SK-N-SH treated with all-trans-retinoic acid at 6 μM for 48 hours (cell line): Measurements from ENCODE around the gene GTF2A2.

Source experiments
- ATAC-seq: fragments of 200-7000 bp; cut with Tn5 transposase; 3 replicates; pipeline ENCODE4 v1.9.1; 2020; ENCODE audit warnings: mild to moderate bottlenecking, moderate library complexity
- ARNTL ChIP-seq: fragments of 450-650 bp; formaldehyde crosslinking; IDR thresholded peaks from 2 replicates; pipeline ENCODE4 v1.5.0; 2020; ENCODE audit warnings: low read depth, mild to moderate bottlenecking, moderate library complexity, borderline replicate concordance
- BACH2 ChIP-seq: fragments of 250-450 bp; sonication (Bioruptor Pico); IDR thresholded peaks from 2 replicates; pipeline ENCODE4 v1.9.0; 2021; ENCODE audit warnings: mild to moderate bottlenecking, borderline replicate concordance
- CSDC2 ChIP-seq: fragments of 250-450 bp; sonication (Bioruptor Pico); IDR thresholded peaks from 2 replicates; pipeline ENCODE4 v1.5.0; 2020; ENCODE audit warnings: mild to moderate bottlenecking, moderate library complexity
- CSRNP3 ChIP-seq: fragments of 250-450 bp; sonication (Bioruptor Pico); IDR thresholded peaks from 2 replicates; pipeline ENCODE4 v1.5.1; 2021; ENCODE audit warnings: mild to moderate bottlenecking, moderate library complexity
- ESRRG ChIP-seq: fragments of 250-450 bp; sonication (Bioruptor Pico); IDR thresholded peaks from 2 replicates; pipeline ENCODE4 v1.6.1; 2021; ENCODE audit warnings: mild to moderate bottlenecking
- GLIS3 ChIP-seq: fragments of 250-450 bp; sonication (Bioruptor Pico); IDR thresholded peaks from 2 replicates; pipeline ENCODE4 v1.5.0; 2020; ENCODE audit warnings: mild to moderate bottlenecking, moderate library complexity
- ISL1 ChIP-seq: fragments of 250-450 bp; sonication (Bioruptor Pico); IDR thresholded peaks from 2 replicates; pipeline ENCODE4 v2.1.2; 2022; ENCODE audit warnings: mild to moderate bottlenecking, moderate library complexity
- PPARA ChIP-seq: fragments of 250-450 bp; sonication (Bioruptor Pico); IDR thresholded peaks from 2 replicates; pipeline ENCODE4 v1.5.0; 2020; ENCODE audit warnings: mild to moderate bottlenecking, borderline replicate concordance
- SNAI2 ChIP-seq: fragments of 250-450 bp; sonication (Bioruptor Pico); IDR thresholded peaks from 2 replicates; pipeline ENCODE4 v1.5.0; 2020; ENCODE audit warnings: mild to moderate bottlenecking, moderate library complexity
- TCF4 ChIP-seq: fragments of 250-450 bp; sonication (Bioruptor Pico); IDR thresholded peaks from 2 replicates; pipeline ENCODE4 v1.8.0; 2021; ENCODE audit warnings: mild to moderate bottlenecking, moderate library complexity, borderline replicate concordance
- TOX ChIP-seq: fragments of 250-450 bp; sonication (Bioruptor Pico); IDR thresholded peaks from 2 replicates; pipeline ENCODE4 v1.8.0; 2021; ENCODE audit warnings: mild to moderate bottlenecking, moderate library complexity, borderline replicate concordance
- ZC3H10 ChIP-seq: fragments of 250-450 bp; sonication (Bioruptor Pico); IDR thresholded peaks from 2 replicates; pipeline ENCODE4 v1.5.1; 2021; ENCODE audit warnings: mild to moderate bottlenecking, moderate library complexity
- ZFP3 ChIP-seq: fragments of 250-450 bp; sonication (Bioruptor Pico); IDR thresholded peaks from 2 replicates; pipeline ENCODE4 v1.5.0; 2020; ENCODE audit warnings: mild to moderate bottlenecking, moderate library complexity
- ZFP30 ChIP-seq: fragments of 450-650 bp; formaldehyde crosslinking; IDR thresholded peaks from 2 replicates; pipeline ENCODE4 v1.5.0; 2022; ENCODE audit warnings: mild to moderate bottlenecking, moderate library complexity
- ZNF565 ChIP-seq: fragments of 450-650 bp; formaldehyde crosslinking; conservative IDR thresholded peaks from 2 replicates; pipeline ENCODE4 v1.5.0; 2020; ENCODE audit warnings: low read depth, mild to moderate bottlenecking, moderate library complexity
- ZNF70 ChIP-seq: fragments of 450-650 bp; formaldehyde crosslinking; IDR thresholded peaks from 2 replicates; pipeline ENCODE4 v1.5.0; 2020; ENCODE audit warnings: mild to moderate bottlenecking, moderate library complexity
- ZNF8 ChIP-seq: fragments of 450-650 bp; formaldehyde crosslinking; IDR thresholded peaks from 2 replicates; pipeline ENCODE4 v1.5.0; 2020; ENCODE audit warnings: mild to moderate bottlenecking, moderate library complexity
- TF ChIP-seq, protein P1 (sequence below): fragments of 250-450 bp; sonication (Bioruptor Pico); IDR thresholded peaks from 2 replicates; pipeline ENCODE4 v1.5.1; 2020; ENCODE audit warnings: low read depth, mild to moderate bottlenecking, moderate library complexity
- TF ChIP-seq, protein P2 (sequence below): fragments of 250-450 bp; sonication (Bioruptor Pico); IDR thresholded peaks from 2 replicates; pipeline ENCODE4 v1.8.0; 2021; ENCODE audit warnings: low read depth, mild to moderate bottlenecking, moderate library complexity, borderline replicate concordance
- TF ChIP-seq, protein P3 (sequence below): fragments of 250-450 bp; sonication (Bioruptor Pico); IDR thresholded peaks from 2 replicates; pipeline ENCODE4 v1.8.0; 2020; ENCODE audit warnings: mild to moderate bottlenecking, moderate library complexity, borderline replicate concordance
- TF ChIP-seq, protein P4 (sequence below): fragments of 250-450 bp; sonication (Bioruptor Pico); IDR thresholded peaks from 2 replicates; pipeline ENCODE4 v1.5.0; 2020; ENCODE audit warnings: mild to moderate bottlenecking, moderate library complexity

GTF2A2 gene

DNA sequence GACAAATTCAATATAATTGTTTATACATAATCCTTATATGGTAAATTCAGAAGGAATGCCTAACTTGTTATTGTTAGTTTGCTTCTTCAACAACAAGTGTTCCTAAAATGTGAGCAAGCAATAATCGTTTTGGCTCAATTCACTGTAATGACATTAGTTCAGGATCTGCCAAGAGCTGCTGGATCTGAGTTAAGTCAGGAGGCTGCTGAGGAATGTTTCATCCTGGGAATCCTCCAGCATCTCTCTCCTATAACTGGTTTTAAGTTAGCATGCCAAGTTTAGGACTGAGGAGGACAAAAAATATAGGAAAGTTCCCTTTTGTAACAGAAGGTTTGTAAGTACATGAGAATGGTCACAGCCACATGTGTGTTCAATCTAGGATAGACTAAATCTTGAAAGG is 4.9 kb upstream of the GTF2A2 start:
- ATAC-seq = peak; percentile 5; the same call in 1 of the 3 replicates
- TF ChIP-seq CSDC2 (no peak), ZFP3 (CRISPR knock-in tag) (no peak), ZNF70 (CRISPR knock-in tag) (no peak), ISL1 (CRISPR knock-in tag) (peak; percentile 66), PPARA (CRISPR knock-in tag) (no peak)
- TF ChIP-seq, protein P1, sequence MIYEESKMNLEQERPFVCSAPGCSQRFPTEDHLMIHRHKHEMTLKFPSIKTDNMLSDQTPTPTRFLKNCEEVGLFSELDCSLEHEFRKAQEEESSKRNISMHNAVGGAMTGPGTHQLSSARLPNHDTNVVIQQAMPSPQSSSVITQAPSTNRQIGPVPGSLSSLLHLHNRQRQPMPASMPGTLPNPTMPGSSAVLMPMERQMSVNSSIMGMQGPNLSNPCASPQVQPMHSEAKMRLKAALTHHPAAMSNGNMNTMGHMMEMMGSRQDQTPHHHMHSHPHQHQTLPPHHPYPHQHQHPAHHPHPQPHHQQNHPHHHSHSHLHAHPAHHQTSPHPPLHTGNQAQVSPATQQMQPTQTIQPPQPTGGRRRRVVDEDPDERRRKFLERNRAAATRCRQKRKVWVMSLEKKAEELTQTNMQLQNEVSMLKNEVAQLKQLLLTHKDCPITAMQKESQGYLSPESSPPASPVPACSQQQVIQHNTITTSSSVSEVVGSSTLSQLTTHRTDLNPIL = 0 out of 2 replicates have a peak, but pooled peaks have one; percentile 24
- TF ChIP-seq, protein P2, sequence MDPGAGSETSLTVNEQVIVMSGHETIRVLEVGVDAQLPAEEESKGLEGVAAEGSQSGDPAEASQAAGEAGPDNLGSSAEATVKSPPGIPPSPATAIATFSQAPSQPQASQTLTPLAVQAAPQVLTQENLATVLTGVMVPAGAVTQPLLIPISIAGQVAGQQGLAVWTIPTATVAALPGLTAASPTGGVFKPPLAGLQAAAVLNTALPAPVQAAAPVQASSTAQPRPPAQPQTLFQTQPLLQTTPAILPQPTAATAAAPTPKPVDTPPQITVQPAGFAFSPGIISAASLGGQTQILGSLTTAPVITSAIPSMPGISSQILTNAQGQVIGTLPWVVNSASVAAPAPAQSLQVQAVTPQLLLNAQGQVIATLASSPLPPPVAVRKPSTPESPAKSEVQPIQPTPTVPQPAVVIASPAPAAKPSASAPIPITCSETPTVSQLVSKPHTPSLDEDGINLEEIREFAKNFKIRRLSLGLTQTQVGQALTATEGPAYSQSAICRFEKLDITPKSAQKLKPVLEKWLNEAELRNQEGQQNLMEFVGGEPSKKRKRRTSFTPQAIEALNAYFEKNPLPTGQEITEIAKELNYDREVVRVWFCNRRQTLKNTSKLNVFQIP (CRISPR knock-in tag) = no peak

DNA sequence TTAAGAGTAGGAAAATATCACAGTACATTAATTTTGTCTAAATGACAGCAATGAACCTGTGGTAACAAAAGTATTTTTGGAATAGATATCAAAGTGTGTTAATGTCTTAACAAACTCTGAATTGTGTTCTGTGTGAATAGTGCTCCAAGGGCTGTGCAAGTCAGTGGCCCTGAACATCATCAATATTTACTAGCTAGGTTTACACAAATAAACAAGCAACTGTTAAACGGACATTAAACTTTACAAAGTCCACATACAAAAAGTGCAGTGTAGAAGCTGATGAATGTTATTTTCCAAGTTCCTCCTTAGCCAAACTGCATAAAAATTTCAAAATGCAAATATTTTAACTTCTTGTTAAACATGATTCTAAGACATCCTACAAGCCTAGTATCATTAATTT is 2.1 kb upstream of the GTF2A2 start:
- TF ChIP-seq, protein P2 (CRISPR knock-in tag) = no peak
- TF ChIP-seq ZNF8 (no peak), CSRNP3 (CRISPR knock-in tag) (no peak), ZC3H10 (no peak), ARNTL (CRISPR knock-in tag) (no peak), BACH2 (CRISPR knock-in tag) (no peak), GLIS3 (CRISPR knock-in tag) (no peak), PPARA (CRISPR knock-in tag) (no peak), ZNF565 (CRISPR knock-in tag) (no peak), ESRRG (no peak), ZFP30 (CRISPR knock-in tag) (no peak), ZNF70 (CRISPR knock-in tag) (no peak), ZFP3 (CRISPR knock-in tag) (no peak), TOX (CRISPR knock-in tag) (no peak), TCF4 (CRISPR knock-in tag) (no peak), SNAI2 (CRISPR knock-in tag) (no peak)
- TF ChIP-seq, protein P3, sequence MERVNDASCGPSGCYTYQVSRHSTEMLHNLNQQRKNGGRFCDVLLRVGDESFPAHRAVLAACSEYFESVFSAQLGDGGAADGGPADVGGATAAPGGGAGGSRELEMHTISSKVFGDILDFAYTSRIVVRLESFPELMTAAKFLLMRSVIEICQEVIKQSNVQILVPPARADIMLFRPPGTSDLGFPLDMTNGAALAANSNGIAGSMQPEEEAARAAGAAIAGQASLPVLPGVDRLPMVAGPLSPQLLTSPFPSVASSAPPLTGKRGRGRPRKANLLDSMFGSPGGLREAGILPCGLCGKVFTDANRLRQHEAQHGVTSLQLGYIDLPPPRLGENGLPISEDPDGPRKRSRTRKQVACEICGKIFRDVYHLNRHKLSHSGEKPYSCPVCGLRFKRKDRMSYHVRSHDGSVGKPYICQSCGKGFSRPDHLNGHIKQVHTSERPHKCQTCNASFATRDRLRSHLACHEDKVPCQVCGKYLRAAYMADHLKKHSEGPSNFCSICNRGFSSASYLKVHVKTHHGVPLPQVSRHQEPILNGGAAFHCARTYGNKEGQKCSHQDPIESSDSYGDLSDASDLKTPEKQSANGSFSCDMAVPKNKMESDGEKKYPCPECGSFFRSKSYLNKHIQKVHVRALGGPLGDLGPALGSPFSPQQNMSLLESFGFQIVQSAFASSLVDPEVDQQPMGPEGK (CRISPR knock-in tag) = no peak
- TF ChIP-seq, protein P4, sequence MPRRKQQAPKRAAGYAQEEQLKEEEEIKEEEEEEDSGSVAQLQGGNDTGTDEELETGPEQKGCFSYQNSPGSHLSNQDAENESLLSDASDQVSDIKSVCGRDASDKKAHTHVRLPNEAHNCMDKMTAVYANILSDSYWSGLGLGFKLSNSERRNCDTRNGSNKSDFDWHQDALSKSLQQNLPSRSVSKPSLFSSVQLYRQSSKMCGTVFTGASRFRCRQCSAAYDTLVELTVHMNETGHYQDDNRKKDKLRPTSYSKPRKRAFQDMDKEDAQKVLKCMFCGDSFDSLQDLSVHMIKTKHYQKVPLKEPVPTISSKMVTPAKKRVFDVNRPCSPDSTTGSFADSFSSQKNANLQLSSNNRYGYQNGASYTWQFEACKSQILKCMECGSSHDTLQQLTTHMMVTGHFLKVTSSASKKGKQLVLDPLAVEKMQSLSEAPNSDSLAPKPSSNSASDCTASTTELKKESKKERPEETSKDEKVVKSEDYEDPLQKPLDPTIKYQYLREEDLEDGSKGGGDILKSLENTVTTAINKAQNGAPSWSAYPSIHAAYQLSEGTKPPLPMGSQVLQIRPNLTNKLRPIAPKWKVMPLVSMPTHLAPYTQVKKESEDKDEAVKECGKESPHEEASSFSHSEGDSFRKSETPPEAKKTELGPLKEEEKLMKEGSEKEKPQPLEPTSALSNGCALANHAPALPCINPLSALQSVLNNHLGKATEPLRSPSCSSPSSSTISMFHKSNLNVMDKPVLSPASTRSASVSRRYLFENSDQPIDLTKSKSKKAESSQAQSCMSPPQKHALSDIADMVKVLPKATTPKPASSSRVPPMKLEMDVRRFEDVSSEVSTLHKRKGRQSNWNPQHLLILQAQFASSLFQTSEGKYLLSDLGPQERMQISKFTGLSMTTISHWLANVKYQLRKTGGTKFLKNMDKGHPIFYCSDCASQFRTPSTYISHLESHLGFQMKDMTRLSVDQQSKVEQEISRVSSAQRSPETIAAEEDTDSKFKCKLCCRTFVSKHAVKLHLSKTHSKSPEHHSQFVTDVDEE (CRISPR knock-in tag) = no peak
- TF ChIP-seq, protein P1 = no peak
- no peak for ATAC-seq
